Stomach (tissue), 9 donors: ENCODE measurements around the gene KIF18B. TPM values are rescaled to one million over a fixed set of nuclear protein-coding genes. Genes with fewer than 3 reads are reported as not detected.

Experiments
- DNase-seq, 2 donors: peaks; one replicate each; pipeline versions ENCODE4 v3.0.0 to v3.0.0-alpha.2; 2013 to 2019
- H3K27ac ChIP-seq, 5 donors: fragments of 200-600 bp in 4 of 5; sonication (generic) in 4 of 5; one replicate each; pipeline ENCODE4 v1.5.1; 2013 to 2019; ENCODE audit warnings: mild to moderate bottlenecking in 1 of 5, moderate library complexity in 1 of 5
- H3K27me3 ChIP-seq, 3 donors: fragments of 200-600 bp; sonication (generic); one replicate each; pipeline ENCODE4 v1.5.1; 2017 to 2019; ENCODE audit warnings: mixed run types in 1 of 3
- H3K36me3 ChIP-seq, 4 donors: fragments of 200-600 bp; sonication (generic); 1 replicate in 3 of 4; 2 replicates in 1 of 4; pipeline ENCODE4 v1.5.1; 2016 to 2019
- H3K4me1 ChIP-seq, 4 donors: fragments of 200-600 bp; sonication (generic); one replicate each; pipeline ENCODE4 v1.5.1; 2016 to 2019
- H3K4me3 ChIP-seq, 4 donors: fragments of 200-600 bp; sonication (generic) in 3 of 4; one replicate each; pipeline ENCODE4 v1.5.1; 2016 to 2019; ENCODE audit warnings: mild to moderate bottlenecking in 1 of 4
- H3K9me3 ChIP-seq, 4 donors: fragments of 200-600 bp; sonication (generic); one replicate each; pipeline ENCODE4 v1.5.1; 2016 to 2019
- EP300 ChIP-seq: sonication (generic); formaldehyde crosslinking; IDR thresholded peaks from one replicate; pipeline ENCODE4 v1.6.1; 2017; ENCODE audit warnings: antibody characterized with exemption
- POLR2A ChIP-seq, 4 donors: fragments of 450-650 bp; IDR thresholded peaks; one replicate each; pipeline ENCODE4 v1.6.1; 2016; ENCODE audit warnings: antibody characterized with exemption in 4 of 4, control low read depth in 2 of 4, mild to moderate bottlenecking in 1 of 4, moderate library complexity in 1 of 4
- POLR2AphosphoS5 ChIP-seq, 3 donors: sonication (generic); formaldehyde crosslinking; IDR thresholded peaks; one replicate each; pipeline ENCODE4 v1.6.1; 2016; ENCODE audit warnings: antibody characterized with exemption in 3 of 3
- WGBS, 5 donors: extraction: QIAGEN DNeasy Blood & Tissue Kit in 3 of 5; methylation state at CpG; one replicate each; pipeline versions ENCODE4 v1.1.5 to v1.1.7; 2013 to 2018; 5-methylcytosine and 5-hydroxymethylcytosine counted together
- intact Hi-C: fragments of 100-400 bp; cut with DNase I; formaldehyde crosslinking; loops from one replicate; pipeline ENCODE4 v1.15.1; 2023; ENCODE audit warnings: low total_unique reads
- polyA plus RNA-seq, 3 donors: library from polyadenylated mRNA; stranded (reverse); fragments of 200-250 nt; gene quantifications; one replicate each; pipeline ENCODE4 v1.2.3, GENCODE V29; 2013
- total RNA-seq, 5 donors: library from RNA; depleted of rRNA; stranded (reverse); fragments of >200 nt; gene quantifications; one replicate each; pipeline versions ENCODE4 v1.1.0 to v1.2.3, GENCODE V29; 2014 to 2016
- TF ChIP-seq, protein P1 (sequence below), 7 experiments: fragments of 450-650 bp in 4 of 7; fragments of 200-600 bp in 3 of 7; sonication (generic) in 3 of 7; IDR thresholded peaks; one replicate each; pipeline ENCODE4 v1.5.1; 2016 to 2019; ENCODE audit warnings: antibody characterized with exemption in 7 of 7, control low read depth in 2 of 7, mild to moderate bottlenecking in 1 of 7
- donor health status: healthy with polysubstance abuse.
- donor health status: Bipolar disorder and iron deficiency.
- donor health status: healthy.

KIF18B gene
- total and polyA plus RNA-seq, 8 donors = 0.15 to 12.2 (median 1.2) TPM; not detected in 1

DNA sequence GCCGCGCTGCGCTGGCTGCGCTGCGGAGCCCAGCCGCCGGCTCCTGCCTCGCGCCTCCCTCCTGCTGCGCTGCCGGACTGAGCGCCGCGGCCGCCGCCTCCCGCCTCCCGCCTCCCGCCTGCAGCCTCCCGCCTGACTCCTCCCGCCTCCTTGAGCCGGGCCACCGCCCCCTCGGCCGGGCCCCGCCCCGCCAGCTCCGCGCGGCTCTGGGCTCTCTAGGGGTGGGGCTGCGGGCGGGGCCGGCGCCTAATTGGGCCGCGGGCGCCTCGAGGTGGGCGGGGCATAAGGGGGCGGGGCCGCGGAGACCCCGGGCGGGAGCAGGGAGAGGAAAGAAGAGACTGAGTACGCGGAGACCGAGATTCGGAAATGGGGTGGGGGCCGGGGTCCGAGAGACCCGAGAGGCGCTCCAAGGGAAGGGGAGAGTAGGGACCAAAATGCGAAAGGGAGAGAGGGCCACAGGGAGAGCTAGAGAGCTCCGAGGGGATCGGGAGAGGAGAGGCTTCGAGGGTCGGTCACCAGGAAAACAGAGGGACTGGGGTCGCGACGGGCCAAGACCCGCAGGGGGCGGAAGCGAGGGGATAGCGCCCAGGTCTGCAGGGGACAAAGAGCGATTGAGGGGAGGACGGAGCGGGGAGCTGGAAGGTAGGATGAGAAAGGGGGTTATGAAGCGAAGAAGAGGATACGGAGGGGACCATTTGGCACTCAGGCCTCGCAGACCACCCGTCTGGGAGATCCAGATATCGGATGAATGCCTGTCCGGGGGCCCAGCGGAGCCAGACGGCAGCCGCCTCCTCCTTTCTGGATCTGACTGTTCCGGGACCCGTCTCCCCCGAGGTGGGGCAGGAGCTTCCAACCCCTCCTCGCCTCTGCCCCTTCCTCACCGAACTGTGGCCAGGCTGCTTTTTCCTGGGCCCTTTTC, 20.9 kb upstream of the KIF18B start, which contains the start of gene C1QL1:
C1QL1 (minus strand) TSS at position 79 of the 919 bp plus-strand sequence. CDS start 255 bp downstream, outside the sequence.
- intact Hi-C loops = no loop called here
- TF ChIP-seq EP300 = no peak
- Histone ChIP-seq H3K4me3 (peak within 1 kb of the TSS; percentile 38 to 55 (median 50)), H3K9me3 (no peaks in the 10 kb centered on the region), H3K4me1 (peaks cover 36 to 44% (median 39%) of the 10 kb centered on the region in 4 donors), H3K36me3 (no peaks in the 10 kb centered on the region), H3K27ac (peak within 1 kb of the TSS in 1 of 5 donors; percentile 35), H3K27me3 (peaks cover 8 to 94% (median 68%) of the 10 kb centered on the region in 3 donors)
- DNase-seq = peak; percentile 92 to 98
- 2 to 6% (median 4%) methylated on average over 63 to 81 of the region's 81 CpGs for WGBS, 5 donors

DNA sequence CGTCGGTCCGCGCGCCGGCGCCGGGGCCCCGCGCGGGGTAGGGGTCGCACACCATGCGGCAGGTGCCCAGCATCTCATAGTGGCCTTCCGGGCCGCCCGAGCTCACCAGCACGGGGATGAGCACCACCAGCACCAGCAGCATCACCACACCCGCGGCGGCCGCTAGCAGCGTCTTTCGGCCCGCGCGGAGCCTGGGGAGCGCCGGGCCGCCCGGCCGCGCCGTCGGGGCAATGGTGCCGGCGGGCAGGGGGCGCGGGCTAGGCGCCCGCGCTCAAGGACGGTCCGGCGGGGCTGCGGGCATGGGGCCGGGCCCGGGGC, 20.3 kb upstream of the KIF18B start:
- 0 to 4% (median 2%) methylated on average over 9 to 47 of the region's 47 CpGs; no CpG with 5 or more reads in 1 of the 5 donors for WGBS, 5 donors
- H3K27me3 ChIP-seq = peaks cover 8 to 99% (median 72%) of the 10 kb centered on the region in 3 donors
- intact Hi-C loops = no loop called here
- peaks cover 36 to 44% (median 39%) of the 10 kb centered on the region in 4 donors for H3K4me1 ChIP-seq
- no peak overlapping the region for H3K27ac ChIP-seq
- H3K9me3 ChIP-seq = no peaks in the 10 kb centered on the region
- no peak for TF ChIP-seq EP300
- TF ChIP-seq POLR2AphosphoS5 (IDR thresholded peaks at IDR 0.05) = no peak
- TF ChIP-seq, protein P1, sequence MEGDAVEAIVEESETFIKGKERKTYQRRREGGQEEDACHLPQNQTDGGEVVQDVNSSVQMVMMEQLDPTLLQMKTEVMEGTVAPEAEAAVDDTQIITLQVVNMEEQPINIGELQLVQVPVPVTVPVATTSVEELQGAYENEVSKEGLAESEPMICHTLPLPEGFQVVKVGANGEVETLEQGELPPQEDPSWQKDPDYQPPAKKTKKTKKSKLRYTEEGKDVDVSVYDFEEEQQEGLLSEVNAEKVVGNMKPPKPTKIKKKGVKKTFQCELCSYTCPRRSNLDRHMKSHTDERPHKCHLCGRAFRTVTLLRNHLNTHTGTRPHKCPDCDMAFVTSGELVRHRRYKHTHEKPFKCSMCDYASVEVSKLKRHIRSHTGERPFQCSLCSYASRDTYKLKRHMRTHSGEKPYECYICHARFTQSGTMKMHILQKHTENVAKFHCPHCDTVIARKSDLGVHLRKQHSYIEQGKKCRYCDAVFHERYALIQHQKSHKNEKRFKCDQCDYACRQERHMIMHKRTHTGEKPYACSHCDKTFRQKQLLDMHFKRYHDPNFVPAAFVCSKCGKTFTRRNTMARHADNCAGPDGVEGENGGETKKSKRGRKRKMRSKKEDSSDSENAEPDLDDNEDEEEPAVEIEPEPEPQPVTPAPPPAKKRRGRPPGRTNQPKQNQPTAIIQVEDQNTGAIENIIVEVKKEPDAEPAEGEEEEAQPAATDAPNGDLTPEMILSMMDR (IDR thresholded peaks at IDR 0.05) = no peak
- TF ChIP-seq POLR2A (IDR thresholded peaks at IDR 0.05) = no peak
- no peaks in the 10 kb centered on the region for H3K36me3 ChIP-seq
- no peak for DNase-seq
- H3K4me3 ChIP-seq = peak overlapping the region; percentile 17 to 55 (median 38)

DNA sequence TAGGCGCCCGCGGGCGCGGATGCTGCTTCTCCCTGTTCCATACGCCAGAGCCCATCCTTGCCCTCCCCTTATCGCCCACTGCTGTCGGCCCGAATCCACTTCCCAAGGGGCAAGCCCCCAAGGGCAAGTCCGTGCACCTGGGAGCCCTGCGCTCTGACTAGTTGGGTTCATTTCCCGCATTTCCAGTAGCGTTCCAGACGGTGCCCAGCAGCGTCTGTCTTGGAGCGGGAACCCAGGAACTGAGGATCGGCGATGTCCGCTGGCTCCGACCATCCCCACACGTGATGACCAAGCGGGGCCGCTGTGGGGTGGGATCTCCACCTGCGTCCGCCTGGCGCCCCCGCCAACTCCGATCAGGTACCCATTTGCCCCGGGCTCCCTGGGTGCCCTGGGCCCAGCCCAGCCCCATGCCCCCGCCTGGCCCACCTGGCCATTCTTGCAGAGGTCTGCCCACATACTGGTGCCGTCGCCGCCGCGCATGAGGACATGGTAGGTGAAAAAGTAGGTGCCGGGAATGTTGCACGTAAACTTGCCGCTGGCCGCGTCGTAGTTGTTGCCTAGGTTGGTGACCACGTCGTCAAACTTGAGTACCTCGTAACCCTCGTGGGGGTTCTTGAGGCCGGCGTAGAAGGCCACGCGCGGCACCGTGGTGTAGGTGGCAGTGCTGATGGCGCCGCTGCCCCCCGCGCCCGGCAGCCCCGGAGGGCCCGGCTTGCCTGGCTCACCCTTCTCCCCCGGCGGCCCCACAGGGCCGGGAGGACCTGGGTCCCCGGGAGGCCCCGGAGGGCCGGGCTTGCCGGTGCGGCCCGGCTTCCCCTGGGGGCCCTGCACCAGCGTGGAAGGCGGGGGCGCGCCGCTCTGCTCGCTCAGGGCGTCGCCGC, 19.7 kb upstream of the KIF18B start:
- peaks cover 36 to 44% (median 39%) of the 10 kb centered on the region in 4 donors for H3K4me1 ChIP-seq
- no peak overlapping the region for H3K27ac ChIP-seq
- TF ChIP-seq, protein P1 (IDR thresholded peaks at IDR 0.05) = no peak
- H3K36me3 ChIP-seq = no peaks in the 10 kb centered on the region
- H3K9me3 ChIP-seq = no peaks in the 10 kb centered on the region
- peak overlapping the region; percentile 17 to 55 (median 38) for H3K4me3 ChIP-seq
- peaks cover 8 to 95% (median 72%) of the 10 kb centered on the region in 3 donors for H3K27me3 ChIP-seq
- intact Hi-C loops = no loop called here
- 2 to 8% (median 5%) methylated on average over 14 to 76 of the region's 76 CpGs for WGBS, 5 donors
- DNase-seq = no peak

DNA sequence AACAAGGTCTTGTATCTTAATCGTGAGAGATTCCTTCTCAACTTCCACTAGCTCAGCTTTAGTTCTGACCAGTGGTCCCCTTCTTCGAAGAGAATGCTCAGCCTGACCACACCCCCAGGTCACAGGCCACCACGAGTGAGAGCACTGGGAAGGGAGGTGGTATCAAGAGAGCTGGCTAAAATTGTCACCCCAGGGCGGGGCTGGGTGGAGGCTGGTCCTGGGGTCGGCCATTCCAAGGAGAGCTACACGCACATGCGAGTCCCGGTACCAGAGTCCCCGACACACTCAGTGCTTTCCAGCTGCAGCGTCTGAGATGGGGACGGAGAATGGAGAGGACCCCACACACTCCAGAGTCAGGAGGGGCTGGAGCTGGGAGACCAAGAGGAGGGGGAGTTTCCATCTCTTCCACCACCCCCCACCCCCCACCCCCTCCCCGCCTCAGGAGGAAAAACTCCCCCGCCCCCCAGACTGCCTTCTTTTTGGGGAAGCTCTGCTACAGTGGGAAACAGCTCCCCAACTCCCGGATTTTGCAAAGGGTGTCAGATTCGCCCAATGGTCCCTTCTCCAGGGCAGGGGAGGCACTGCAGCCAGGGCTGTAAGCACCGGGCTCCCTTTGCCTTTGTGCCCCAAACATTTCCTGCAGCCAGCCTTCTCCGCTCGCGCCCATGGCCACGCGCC, 18.9 kb upstream of the KIF18B start:
- H3K9me3 ChIP-seq = no peaks in the 10 kb centered on the region
- TF ChIP-seq EP300 (no peak), POLR2AphosphoS5 (IDR thresholded peaks at IDR 0.05) (no peak), POLR2A (IDR thresholded peaks at IDR 0.05) (no peak)
- TF ChIP-seq, protein P1 (IDR thresholded peaks at IDR 0.05) = no peak
- H3K27me3 ChIP-seq = peaks cover 8 to 90% (median 72%) of the 10 kb centered on the region in 3 donors
- no peak overlapping the region for H3K27ac ChIP-seq
- H3K36me3 ChIP-seq = no peaks in the 10 kb centered on the region
- peaks cover 36 to 44% (median 39%) of the 10 kb centered on the region in 4 donors for H3K4me1 ChIP-seq
- H3K4me3 ChIP-seq = peak overlapping the region in 3 of 4 donors; percentile 25 to 55 (median 50)
- intact Hi-C loops = no loop called here
- no peak for DNase-seq
- 8 to 21% (median 12%) methylated on average over 11 to 21 of the region's 21 CpGs for WGBS, 5 donors
